Activated CD4-positive, alpha-beta T cell treated with anti-CD3 and anti-CD28 coated beads, Interleukin-2, amount 10 ng/mL, durations not matched to agents 24 days and 14 days (primary cell): ENCODE data around the gene HPN. TPM values are rescaled to one million over a fixed set of nuclear protein-coding genes. Genes with fewer than 3 reads are reported as not detected.
"Not testable (repeated sequence)": the region's sequence is repeated elsewhere in the genome, so short reads cannot be mapped to it uniquely, and the experiment has no call there.

Experiments used
- DNase-seq: peaks from one replicate; pipeline ENCODE4 v3.0.0; 2022
- H3K27ac Mint-ChIP-seq: one replicate; pipeline ENCODE4 v1.8.0; 2022; ENCODE audit warnings: mild to moderate bottlenecking, mixed read lengths
- H3K27me3 Mint-ChIP-seq: one replicate; pipeline ENCODE4 v1.8.0; 2022; ENCODE audit warnings: mixed read lengths
- H3K36me3 Mint-ChIP-seq: one replicate; pipeline ENCODE4 v1.8.0; 2022; ENCODE audit warnings: low read depth, mild to moderate bottlenecking, mixed read lengths
- H3K4me1 Mint-ChIP-seq: one replicate; pipeline ENCODE4 v1.8.0; 2021; ENCODE audit warnings: mixed read lengths
- H3K4me3 Mint-ChIP-seq: one replicate; pipeline ENCODE4 v1.8.0; 2022; ENCODE audit warnings: mild to moderate bottlenecking, moderate library complexity, mixed read lengths
- H3K9me3 Mint-ChIP-seq: one replicate; pipeline ENCODE4 v1.8.0; 2021; ENCODE audit warnings: mixed read lengths
- intact Hi-C: fragments of 100-400 bp; cut with micrococcal nuclease; formaldehyde crosslinking; loops from one replicate; pipeline ENCODE4 v1.15.1; 2023
- total RNA-seq: library from RNA; stranded (reverse); gene quantifications from 2 replicates; pipeline ENCODE4 v1.2.3, GENCODE V29; 2022

The HPN gene
- total RNA-seq, 1 donor from 2014 or later: 0.09 TPM

GRCh38 chr19:35049456-35049855 lies 7.9 kb downstream of the HPN start:
- peaks cover 10% of the 10 kb centered on the region for H3K4me1 Mint-ChIP-seq
- peaks cover 2% of the 10 kb centered on the region for H3K27me3 Mint-ChIP-seq
- intact Hi-C loops: no loop called here
- no peak for DNase-seq
- no peak overlapping the region for H3K27ac Mint-ChIP-seq
- no peak overlapping the region for H3K4me3 Mint-ChIP-seq
- H3K9me3 Mint-ChIP-seq: no peaks in the 10 kb centered on the region
- H3K36me3 Mint-ChIP-seq: no peaks in the 10 kb centered on the region

GRCh38 chr19:35050662-35051061 lies 9.1 kb downstream of the HPN start:
- H3K36me3 Mint-ChIP-seq, H3K27ac Mint-ChIP-seq, intact Hi-C loops, DNase-seq, H3K27me3 Mint-ChIP-seq, H3K4me3 Mint-ChIP-seq, H3K9me3 Mint-ChIP-seq, H3K4me1 Mint-ChIP-seq: not testable (repeated sequence)

- H3K27ac Mint-ChIP-seq, DNase-seq, H3K36me3 Mint-ChIP-seq, H3K27me3 Mint-ChIP-seq, intact Hi-C loops, H3K9me3 Mint-ChIP-seq, H3K4me3 Mint-ChIP-seq, H3K4me1 Mint-ChIP-seq: not testable (repeated sequence)
Observed at GRCh38 chr19:35051268-35051667, 9.7 kb downstream of the HPN start.

GRCh38 chr19:35051796-35052195 lies 10.3 kb downstream of the HPN start:
- H3K4me3 Mint-ChIP-seq: no peak overlapping the region
- peaks cover 2% of the 10 kb centered on the region for H3K4me1 Mint-ChIP-seq
- H3K27me3 Mint-ChIP-seq: peaks cover 6% of the 10 kb centered on the region
- no peaks in the 10 kb centered on the region for H3K36me3 Mint-ChIP-seq
- H3K9me3 Mint-ChIP-seq: no peaks in the 10 kb centered on the region
- intact Hi-C loops: no loop called here
- DNase-seq: no peak
- no peak overlapping the region for H3K27ac Mint-ChIP-seq

GRCh38 chr19:35052599-35053190 lies 11.2 kb downstream of the HPN start:
- Mint-ChIP-seq H3K27me3 (peaks cover 6% of the 10 kb centered on the region), H3K4me1 (peaks cover 2% of the 10 kb centered on the region), H3K4me3 (no peak overlapping the region), H3K36me3 (no peaks in the 10 kb centered on the region), H3K9me3 (no peaks in the 10 kb centered on the region), H3K27ac (no peak overlapping the region)
- DNase-seq: no peak
- intact Hi-C loops: no loop called here

GRCh38 chr19:35053667-35054293 lies 12.3 kb downstream of the HPN start:
- no peak for DNase-seq
- Mint-ChIP-seq H3K9me3 (no peaks in the 10 kb centered on the region), H3K4me3 (no peak overlapping the region), H3K4me1 (peaks cover under 1% of the 10 kb centered on the region), H3K27me3 (peaks cover 4% of the 10 kb centered on the region), H3K27ac (no peak overlapping the region), H3K36me3 (no peaks in the 10 kb centered on the region)
- intact Hi-C loops: no loop called here

GRCh38 chr19:35054626-35055025 lies 13.1 kb downstream of the HPN start:
- Mint-ChIP-seq H3K27ac (no peak overlapping the region), H3K9me3 (no peaks in the 10 kb centered on the region), H3K4me3 (no peak overlapping the region), H3K4me1 (no peaks in the 10 kb centered on the region), H3K27me3 (peaks cover 4% of the 10 kb centered on the region), H3K36me3 (no peaks in the 10 kb centered on the region)
- DNase-seq: no peak
- intact Hi-C loops: no loop called here

GRCh38 chr19:35055715-35056179 lies 14.2 kb downstream of the HPN start:
- Mint-ChIP-seq H3K27me3 (peaks cover 4% of the 10 kb centered on the region), H3K4me1 (no peaks in the 10 kb centered on the region), H3K9me3 (no peaks in the 10 kb centered on the region), H3K36me3 (no peaks in the 10 kb centered on the region), H3K4me3 (no peak overlapping the region), H3K27ac (no peak overlapping the region)
- intact Hi-C loops: no loop called here
- no peak for DNase-seq

GRCh38 chr19:35056513-35057063 lies 15.1 kb downstream of the HPN start:
- Mint-ChIP-seq H3K27ac (no peak overlapping the region), H3K27me3 (peaks cover 4% of the 10 kb centered on the region), H3K9me3 (no peaks in the 10 kb centered on the region), H3K4me1 (no peaks in the 10 kb centered on the region), H3K36me3 (no peaks in the 10 kb centered on the region), H3K4me3 (no peak overlapping the region)
- no peak for DNase-seq
- intact Hi-C loops: no loop called here

GRCh38 chr19:35058370-35058769 lies 16.8 kb downstream of the HPN start:
- no peak overlapping the region for H3K27ac Mint-ChIP-seq
- intact Hi-C loops: no loop called here
- H3K4me1 Mint-ChIP-seq: no peaks in the 10 kb centered on the region
- H3K36me3 Mint-ChIP-seq: no peaks in the 10 kb centered on the region
- H3K4me3 Mint-ChIP-seq: no peak overlapping the region
- no peak for DNase-seq
- no peaks in the 10 kb centered on the region for H3K9me3 Mint-ChIP-seq
- peaks cover 4% of the 10 kb centered on the region for H3K27me3 Mint-ChIP-seq

- Mint-ChIP-seq H3K36me3 (no peaks in the 10 kb centered on the region), H3K27ac (no peak overlapping the region), H3K9me3 (no peaks in the 10 kb centered on the region), H3K4me1 (peaks cover 4% of the 10 kb centered on the region), H3K27me3 (peaks cover 6% of the 10 kb centered on the region), H3K4me3 (no peak overlapping the region)
- no peak for DNase-seq
- intact Hi-C loops: no loop called here
Observed at GRCh38 chr19:35059006-35059798, 17.7 kb downstream of the HPN start.

GRCh38 chr19:35059799-35060091 lies 18.2 kb downstream of the HPN start:
- peaks cover 4% of the 10 kb centered on the region for H3K4me1 Mint-ChIP-seq
- no peaks in the 10 kb centered on the region for H3K9me3 Mint-ChIP-seq
- H3K27me3 Mint-ChIP-seq: peaks cover 6% of the 10 kb centered on the region
- H3K27ac Mint-ChIP-seq: no peak overlapping the region
- no peak overlapping the region for H3K4me3 Mint-ChIP-seq
- no peak for DNase-seq
- no peaks in the 10 kb centered on the region for H3K36me3 Mint-ChIP-seq
- intact Hi-C loops: no loop called here

GRCh38 chr19:35060160-35060855 lies 18.8 kb downstream of the HPN start:
- intact Hi-C loops: no loop called here
- H3K27ac Mint-ChIP-seq: no peak overlapping the region
- no peaks in the 10 kb centered on the region for H3K9me3 Mint-ChIP-seq

More at GRCh38 chr19:35060160-35060855, 18.8 kb downstream of the HPN start:
- H3K36me3 Mint-ChIP-seq: no peaks in the 10 kb centered on the region
- H3K4me3 Mint-ChIP-seq: no peak overlapping the region
- peaks cover 4% of the 10 kb centered on the region for H3K4me1 Mint-ChIP-seq
- DNase-seq: no peak
- peaks cover 6% of the 10 kb centered on the region for H3K27me3 Mint-ChIP-seq
